GM12875 (cell line): Measurements from ENCODE around the gene TMEM242.

Experiments used
- H3K4me3 ChIP-seq: one replicate; pipeline ENCODE4 v1.5.1; 2011; ENCODE audit warnings: low read depth, low read length, control low read depth
- TF ChIP-seq, protein P1 (sequence below): IDR thresholded peaks from 2 replicates; pipeline ENCODE4 v1.5.1; 2011; ENCODE audit warnings: low read depth, mild to moderate bottlenecking, control low read depth, inconsistent platforms, low read length, moderate library complexity, borderline replicate concordance; ENCODE audit not compliant: insufficient read depth

TMEM242 gene

DNA sequence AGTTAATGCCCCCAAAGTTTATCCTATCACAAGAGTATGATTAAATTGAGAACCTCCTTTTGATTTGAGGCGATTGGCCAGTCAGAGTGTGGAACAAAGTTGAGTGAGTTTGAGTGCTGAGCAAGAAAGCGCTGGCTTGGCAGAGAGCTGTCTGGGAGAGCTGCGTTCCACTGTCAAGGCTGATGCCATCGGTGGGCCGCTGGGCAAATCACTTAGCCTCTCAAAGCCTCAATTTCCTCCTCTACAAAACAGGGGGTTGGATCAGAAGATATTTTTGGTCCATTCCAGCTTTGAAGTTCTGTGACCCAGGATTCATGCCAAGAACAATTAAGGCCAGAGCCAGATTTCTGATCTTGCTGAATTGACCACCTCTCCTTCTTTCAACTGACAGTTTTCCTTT, 60.2 kb downstream of the TMEM242 start:
- TF ChIP-seq, protein P1, sequence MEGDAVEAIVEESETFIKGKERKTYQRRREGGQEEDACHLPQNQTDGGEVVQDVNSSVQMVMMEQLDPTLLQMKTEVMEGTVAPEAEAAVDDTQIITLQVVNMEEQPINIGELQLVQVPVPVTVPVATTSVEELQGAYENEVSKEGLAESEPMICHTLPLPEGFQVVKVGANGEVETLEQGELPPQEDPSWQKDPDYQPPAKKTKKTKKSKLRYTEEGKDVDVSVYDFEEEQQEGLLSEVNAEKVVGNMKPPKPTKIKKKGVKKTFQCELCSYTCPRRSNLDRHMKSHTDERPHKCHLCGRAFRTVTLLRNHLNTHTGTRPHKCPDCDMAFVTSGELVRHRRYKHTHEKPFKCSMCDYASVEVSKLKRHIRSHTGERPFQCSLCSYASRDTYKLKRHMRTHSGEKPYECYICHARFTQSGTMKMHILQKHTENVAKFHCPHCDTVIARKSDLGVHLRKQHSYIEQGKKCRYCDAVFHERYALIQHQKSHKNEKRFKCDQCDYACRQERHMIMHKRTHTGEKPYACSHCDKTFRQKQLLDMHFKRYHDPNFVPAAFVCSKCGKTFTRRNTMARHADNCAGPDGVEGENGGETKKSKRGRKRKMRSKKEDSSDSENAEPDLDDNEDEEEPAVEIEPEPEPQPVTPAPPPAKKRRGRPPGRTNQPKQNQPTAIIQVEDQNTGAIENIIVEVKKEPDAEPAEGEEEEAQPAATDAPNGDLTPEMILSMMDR, result no peak
- no peak overlapping the region for H3K4me3 ChIP-seq

DNA sequence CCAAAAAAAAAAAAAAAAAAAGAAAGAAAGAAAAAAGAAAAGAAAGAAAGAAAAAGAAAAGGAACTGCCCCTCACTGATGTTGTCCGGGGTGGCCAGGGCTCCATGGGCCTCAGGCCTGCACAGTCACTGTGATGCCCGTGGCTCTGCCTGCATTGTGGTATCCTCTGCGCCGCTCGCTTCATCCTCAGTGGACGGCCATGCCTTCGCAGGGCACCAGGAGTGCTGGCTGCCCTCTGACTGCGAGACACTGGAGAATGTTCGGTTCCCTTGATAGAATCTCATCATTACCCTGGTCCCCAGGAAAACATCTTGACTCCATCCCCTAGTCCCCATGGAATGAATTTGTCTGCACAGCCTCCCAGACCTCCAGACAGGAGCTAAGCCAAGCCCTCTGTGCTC, 61.7 kb downstream of the TMEM242 start:
- no peak overlapping the region for H3K4me3 ChIP-seq
- TF ChIP-seq, protein P1, result no peak

DNA sequence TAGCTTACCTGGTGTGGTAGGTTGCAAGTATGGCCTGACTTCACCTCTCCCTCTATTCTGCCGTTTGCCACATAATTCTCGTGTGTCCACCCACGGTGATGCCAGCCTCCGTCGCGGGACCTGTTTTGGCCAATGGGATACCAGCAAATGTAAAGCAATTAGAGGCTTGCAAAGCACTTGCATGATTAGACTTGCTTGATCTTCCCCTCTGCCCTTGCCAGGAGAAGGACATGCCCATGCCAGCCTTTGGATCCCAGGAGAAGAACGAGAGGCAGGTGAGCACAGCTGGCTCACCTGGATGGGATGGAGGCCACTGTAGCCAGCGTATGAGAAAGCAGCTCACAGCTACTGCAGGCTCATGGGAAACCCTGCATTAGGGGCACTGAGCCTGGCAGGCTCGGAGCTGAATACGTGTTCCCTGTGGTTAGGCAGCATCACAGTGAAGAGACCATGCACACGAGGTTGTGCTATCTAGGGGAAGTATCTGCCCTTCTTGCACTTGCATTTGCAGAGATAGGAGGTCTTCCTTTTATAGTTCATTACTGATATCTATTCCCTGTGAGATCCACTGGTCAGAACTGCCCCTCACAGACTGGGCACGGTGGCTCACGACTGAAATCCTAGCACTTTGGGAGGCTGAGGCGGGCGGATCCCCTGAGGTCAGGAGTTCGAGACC, 62.4 kb downstream of the TMEM242 start:
- TF ChIP-seq, protein P1, result no peak
- H3K4me3 ChIP-seq, result no peak overlapping the region

DNA sequence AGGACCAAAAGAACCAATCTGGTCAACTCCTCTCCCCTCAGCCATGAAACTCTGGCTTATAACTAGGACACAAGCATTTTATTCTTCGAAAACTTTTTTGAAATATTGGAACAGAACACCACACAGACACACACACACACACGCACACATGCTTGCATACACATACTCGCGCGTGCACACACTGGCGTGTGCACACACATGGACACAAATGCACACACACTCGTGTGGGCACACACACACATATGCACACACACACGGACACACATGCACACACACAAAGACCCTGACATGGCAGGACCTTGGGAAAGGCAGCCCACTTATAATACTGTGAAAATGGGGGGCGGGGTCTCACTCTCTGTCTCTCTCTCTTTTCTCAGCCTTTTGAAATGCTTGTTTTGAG, 63.9 kb downstream of the TMEM242 start:
- no peak overlapping the region for H3K4me3 ChIP-seq
- TF ChIP-seq, protein P1, result no peak

DNA sequence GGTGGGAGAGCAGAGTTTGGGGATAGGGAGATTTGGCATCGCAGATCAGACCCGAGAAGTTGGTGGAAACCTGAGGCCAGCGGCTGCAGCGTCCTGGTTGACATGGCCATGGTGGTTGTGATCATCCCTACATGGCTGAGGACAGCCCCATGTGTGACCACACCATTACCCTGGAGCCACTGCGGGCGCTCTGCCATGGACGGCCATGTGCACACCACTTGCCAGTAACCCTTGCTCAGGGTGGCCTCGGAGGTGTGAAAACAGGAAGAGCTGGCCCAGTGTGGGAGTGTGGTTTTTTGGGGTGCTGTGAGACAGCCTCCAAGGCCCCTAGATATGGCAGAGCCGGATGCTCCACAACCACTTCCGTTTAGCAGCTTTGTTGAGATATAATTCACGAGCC, 64.4 kb downstream of the TMEM242 start:
- TF ChIP-seq, protein P1, result no peak
- no peak overlapping the region for H3K4me3 ChIP-seq

DNA sequence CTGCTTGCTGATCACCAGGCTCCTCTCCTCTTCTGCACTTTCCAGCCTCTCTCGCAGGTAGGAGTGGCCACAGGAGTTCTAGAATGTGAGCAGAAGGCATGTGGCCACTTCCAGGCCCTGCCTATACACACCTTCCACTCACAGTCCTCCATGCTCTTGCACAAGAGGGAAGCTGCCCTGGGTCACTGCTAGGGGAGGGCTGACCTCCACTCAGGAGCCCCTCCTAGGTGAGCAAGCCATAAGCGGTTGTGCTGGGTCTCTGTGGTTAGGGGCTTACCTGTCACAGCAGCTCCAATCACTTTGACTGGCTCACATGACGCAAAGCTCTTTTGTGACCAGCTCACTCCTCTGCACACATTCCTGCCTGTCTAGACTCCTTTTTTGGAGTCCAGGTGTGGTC, 68.2 kb downstream of the TMEM242 start:
- TF ChIP-seq, protein P1, result no peak

DNA sequence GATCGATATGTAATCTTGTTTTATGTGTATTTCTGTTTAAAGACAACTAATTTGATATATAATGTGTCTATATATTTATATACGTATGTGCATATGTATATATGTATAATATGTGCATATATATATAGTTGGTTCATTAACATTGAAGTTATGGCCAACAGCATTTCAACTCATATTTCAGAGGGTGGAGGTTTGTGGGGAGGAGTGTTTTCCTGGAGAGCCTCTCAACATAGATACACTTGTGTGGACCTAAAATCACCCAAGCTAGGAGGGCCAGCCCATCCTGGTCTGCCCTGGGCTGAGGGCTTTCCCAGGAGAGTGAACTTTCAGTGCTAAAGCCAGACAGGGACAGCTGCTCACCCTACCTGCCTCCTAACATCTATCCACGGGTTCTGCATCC, 68.8 kb downstream of the TMEM242 start:
- H3K4me3 ChIP-seq, result no peak overlapping the region
- TF ChIP-seq, protein P1, result no peak

More for the DNA sequence above, 68.2 kb downstream of the TMEM242 start:
- H3K4me3 ChIP-seq, result no peak overlapping the region
